Endothelial cell of hepatic sinusoid (primary cell): ENCODE results near the gene TP53I11.

Source experiments
- in situ Hi-C: cut with HindIII; loops from 2 replicates; pipeline ENCODE4 v1.10.0; 2017; ENCODE audit warnings: low sequenced_read_pairs

The TP53I11 gene

GRCh38 chr11:44893308-44893822 is 57.3 kb downstream of the TP53I11 start:
- in situ Hi-C loops: loop anchor here (5.0 to 25.0 kb wide), 4 partner anchors 86 to 781 kb away; no protein-coding TSS in a partner anchor

DNA sequence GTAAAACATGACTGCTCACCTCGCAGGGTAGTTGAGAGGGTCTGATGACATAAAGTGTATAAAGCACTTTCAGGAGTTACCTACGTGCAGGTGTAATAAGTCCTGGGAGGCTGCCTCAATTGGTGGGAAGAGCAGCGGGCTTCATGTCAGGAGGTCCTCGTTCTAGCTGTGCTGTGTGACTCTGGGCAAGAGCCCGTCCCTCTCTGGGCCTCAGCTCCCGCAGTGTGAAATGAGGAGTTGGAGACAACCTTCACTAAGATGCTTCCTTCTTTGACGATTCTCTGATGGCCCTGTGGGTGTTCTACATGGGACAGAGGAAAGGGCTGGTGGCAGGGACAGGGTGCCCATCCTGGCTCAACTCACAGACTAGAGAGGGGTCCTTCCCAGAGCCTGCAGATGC is 57.8 kb downstream of the TP53I11 start:
- in situ Hi-C loops: loop anchor here (5.0 to 25.0 kb wide), 4 partner anchors 86 to 781 kb away; no protein-coding TSS in a partner anchor

GRCh38 chr11:44889266-44889665 is 61.4 kb downstream of the TP53I11 start:
- in situ Hi-C loops: loop anchor here (5.0 to 25.0 kb wide), 2 partner anchors 102 to 777 kb away; no protein-coding TSS in a partner anchor

DNA sequence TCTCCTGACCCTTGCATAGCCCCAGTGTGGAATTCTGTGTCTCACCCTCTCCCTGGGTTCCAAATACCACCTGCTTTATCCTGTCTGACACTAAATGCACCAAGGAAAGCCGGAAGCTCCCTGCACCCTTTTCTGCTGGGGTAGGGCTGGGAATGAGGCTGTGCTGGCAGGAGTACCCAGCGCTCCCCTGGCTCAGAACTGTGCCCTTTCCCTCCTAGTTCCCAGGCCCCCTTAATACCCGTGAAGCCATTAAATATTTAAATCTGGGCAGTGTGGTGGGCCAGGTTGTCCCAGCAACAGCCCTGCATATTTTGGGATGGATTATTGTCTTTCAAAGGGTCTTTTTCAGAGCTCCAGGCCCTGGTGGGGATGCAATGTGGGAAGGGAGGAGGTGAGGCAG is 63.0 kb downstream of the TP53I11 start:
- in situ Hi-C loops: loop anchor here (5.0 to 25.0 kb wide), 2 partner anchors 100 to 775 kb away; no protein-coding TSS in a partner anchor

DNA sequence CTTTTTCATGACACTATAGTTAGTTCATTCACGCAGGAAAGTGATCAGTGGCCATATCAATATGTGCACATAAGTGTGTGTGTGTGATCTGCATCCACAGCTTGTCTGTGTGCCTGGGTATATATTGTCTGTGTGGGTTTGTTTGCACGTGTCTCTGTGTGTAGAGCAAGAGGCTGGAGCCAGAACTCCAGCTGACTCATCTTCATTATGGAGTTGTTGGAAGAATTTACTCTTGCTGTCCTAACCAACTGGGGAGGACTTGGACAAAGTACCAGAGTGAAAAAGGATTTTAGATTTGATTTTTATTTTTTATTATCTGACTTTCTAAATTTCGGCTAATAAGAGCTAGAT is 63.9 kb downstream of the TP53I11 start:
- in situ Hi-C loops: loop anchor here (5.0 to 25.0 kb wide), 2 partner anchors 99 to 774 kb away; no protein-coding TSS in a partner anchor

DNA sequence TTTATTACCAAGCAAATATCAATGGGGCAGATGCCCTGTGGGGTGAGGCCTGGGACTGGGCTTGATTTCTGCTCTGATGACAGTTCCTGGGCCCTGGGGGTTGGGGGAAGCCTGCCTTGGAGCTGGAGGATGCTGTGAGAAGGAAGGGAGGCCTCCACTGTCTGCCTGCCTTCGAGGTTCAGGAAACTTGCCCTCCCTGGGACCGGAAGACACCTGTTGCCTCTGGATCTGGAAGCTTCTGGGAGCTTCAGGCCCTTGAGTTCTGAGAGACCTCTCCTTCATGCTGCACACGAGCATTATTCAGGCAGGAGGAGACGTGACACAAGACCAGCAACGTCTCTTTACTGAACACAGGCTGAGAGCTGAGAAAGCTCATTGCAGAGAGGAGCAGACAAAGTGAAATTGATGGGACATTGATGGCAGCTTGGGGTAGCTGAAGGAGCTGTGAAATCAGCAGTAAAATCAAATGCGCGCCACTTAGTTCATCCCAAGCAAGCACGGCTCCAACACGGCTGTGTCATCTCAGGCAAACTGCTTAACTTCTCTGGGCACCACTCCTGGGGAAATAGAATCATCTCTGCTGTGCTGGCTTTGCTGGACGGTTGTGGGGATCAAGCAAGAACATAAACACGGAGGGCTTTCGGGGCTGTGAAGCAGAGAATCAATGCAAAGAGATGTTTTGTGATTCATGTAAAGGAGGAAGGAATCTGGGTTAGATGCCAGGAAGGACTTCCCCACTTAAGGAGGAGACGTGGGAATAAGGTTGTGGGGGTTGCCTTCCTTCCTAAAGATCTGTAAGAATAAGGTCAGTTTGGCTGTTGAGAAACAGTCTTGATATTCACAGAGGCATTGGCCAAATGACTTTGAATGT is 64.5 kb downstream of the TP53I11 start:
- in situ Hi-C loops: loop anchor here (5.0 to 25.0 kb wide), 2 partner anchors 99 to 774 kb away; no protein-coding TSS in a partner anchor

GRCh38 chr11:44885065-44885810 is 65.4 kb downstream of the TP53I11 start:
- in situ Hi-C loops: loop anchor here (5.0 to 25.0 kb wide), 2 partner anchors 98 to 773 kb away; no protein-coding TSS in a partner anchor

GRCh38 chr11:44884056-44884455 is 66.6 kb downstream of the TP53I11 start:
- in situ Hi-C loops: loop anchor here (25.0 kb wide), 1 partner anchor 772 kb away; no protein-coding TSS in a partner anchor

DNA sequence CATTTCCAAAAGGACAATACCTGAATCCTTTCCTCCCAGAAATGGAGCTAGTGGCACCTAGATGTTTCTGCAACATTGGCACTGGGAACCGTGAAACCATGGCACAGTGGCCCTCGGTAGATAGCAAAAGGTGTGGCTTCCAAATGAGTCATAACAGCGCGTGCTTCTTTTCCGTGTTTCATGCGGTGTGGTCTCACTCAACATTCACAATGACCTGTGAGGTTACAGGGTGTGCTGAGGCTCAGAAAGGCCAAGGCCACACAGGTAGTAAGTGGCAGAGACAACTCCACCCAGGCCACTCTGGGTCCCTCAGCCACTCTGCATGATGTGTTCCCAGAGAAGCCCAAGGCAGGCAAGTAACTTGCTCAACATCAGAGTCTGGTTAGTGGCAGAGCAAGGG is 67.4 kb downstream of the TP53I11 start:
- in situ Hi-C loops: loop anchor here (25.0 kb wide), 1 partner anchor 771 kb away; no protein-coding TSS in a partner anchor
